GM12874 (cell line): ENCODE results near the gene CNIH2.

ENCODE experiments used
- CTCF ChIP-seq: IDR thresholded peaks from 2 replicates; pipeline ENCODE4 v1.5.1; 2011; ENCODE audit warnings: low read depth, mild to moderate bottlenecking, control low read depth, low read length, moderate library complexity; ENCODE audit not compliant: insufficient read depth

The CNIH2 gene

GRCh38 chr11:66277471-66278362 lies at the start of gene CNIH2:
CNIH2 (plus strand) TSS chr11:66278175; CDS start chr11:66278457, 282 bp downstream.
- TF ChIP-seq CTCF: no peak

GRCh38 chr11:66228521-66228920 lies 49.5 kb upstream of the CNIH2 start:
- TF ChIP-seq CTCF: no peak

GRCh38 chr11:66230156-66230555 lies 47.8 kb upstream of the CNIH2 start:
- TF ChIP-seq CTCF: no peak

- no peak for TF ChIP-seq CTCF
Measured at GRCh38 chr11:66230978-66231377, 47.0 kb upstream of the CNIH2 start.

GRCh38 chr11:66231561-66231960 lies 46.4 kb upstream of the CNIH2 start:
- TF ChIP-seq CTCF: no peak

GRCh38 chr11:66232769-66233168 lies 45.2 kb upstream of the CNIH2 start:
- no peak for TF ChIP-seq CTCF

- TF ChIP-seq CTCF: no peak
Measured at GRCh38 chr11:66233301-66233700, 44.7 kb upstream of the CNIH2 start.
